ENCODE results near the gene SPTBN4. TPM values are rescaled to one million over a fixed set of nuclear protein-coding genes. Genes with fewer than 3 reads are reported as not detected.

SPTBN4 gene
- total RNA-seq, 2 experiments from 2014 or later = 1.3 to 2.3 TPM

- ChIA-PET CTCF (interaction anchor here (1.2 kb wide), 1 partner anchor 18 kb away, joined by 3 read pairs; no protein-coding TSS in a partner anchor), POLR2A (no interaction called here)
- H3K27ac Mint-ChIP-seq = no peak overlapping the region
- TF ChIP-seq, protein P1, sequence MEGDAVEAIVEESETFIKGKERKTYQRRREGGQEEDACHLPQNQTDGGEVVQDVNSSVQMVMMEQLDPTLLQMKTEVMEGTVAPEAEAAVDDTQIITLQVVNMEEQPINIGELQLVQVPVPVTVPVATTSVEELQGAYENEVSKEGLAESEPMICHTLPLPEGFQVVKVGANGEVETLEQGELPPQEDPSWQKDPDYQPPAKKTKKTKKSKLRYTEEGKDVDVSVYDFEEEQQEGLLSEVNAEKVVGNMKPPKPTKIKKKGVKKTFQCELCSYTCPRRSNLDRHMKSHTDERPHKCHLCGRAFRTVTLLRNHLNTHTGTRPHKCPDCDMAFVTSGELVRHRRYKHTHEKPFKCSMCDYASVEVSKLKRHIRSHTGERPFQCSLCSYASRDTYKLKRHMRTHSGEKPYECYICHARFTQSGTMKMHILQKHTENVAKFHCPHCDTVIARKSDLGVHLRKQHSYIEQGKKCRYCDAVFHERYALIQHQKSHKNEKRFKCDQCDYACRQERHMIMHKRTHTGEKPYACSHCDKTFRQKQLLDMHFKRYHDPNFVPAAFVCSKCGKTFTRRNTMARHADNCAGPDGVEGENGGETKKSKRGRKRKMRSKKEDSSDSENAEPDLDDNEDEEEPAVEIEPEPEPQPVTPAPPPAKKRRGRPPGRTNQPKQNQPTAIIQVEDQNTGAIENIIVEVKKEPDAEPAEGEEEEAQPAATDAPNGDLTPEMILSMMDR (IDR thresholded peaks at IDR 0.05) = no peak
- no peaks in the 10 kb centered on the region for H3K9me3 Mint-ChIP-seq
- H3K4me1 Mint-ChIP-seq (ENCODE audit: low read depth) = peaks cover 8% of the 10 kb centered on the region
- H3K27me3 Mint-ChIP-seq = peaks cover 37% of the 10 kb centered on the region
- ATAC-seq = no peak
- intact Hi-C loops (cut with micrococcal nuclease) = no loop called here
- H3K36me3 Mint-ChIP-seq (ENCODE audit: low read depth) = no peaks in the 10 kb centered on the region
- no peak for DNase-seq
- no peak overlapping the region for H3K4me3 Mint-ChIP-seq
Measured at GRCh38 chr19:40567040-40567749, 100.4 kb downstream of the SPTBN4 start.

DNA sequence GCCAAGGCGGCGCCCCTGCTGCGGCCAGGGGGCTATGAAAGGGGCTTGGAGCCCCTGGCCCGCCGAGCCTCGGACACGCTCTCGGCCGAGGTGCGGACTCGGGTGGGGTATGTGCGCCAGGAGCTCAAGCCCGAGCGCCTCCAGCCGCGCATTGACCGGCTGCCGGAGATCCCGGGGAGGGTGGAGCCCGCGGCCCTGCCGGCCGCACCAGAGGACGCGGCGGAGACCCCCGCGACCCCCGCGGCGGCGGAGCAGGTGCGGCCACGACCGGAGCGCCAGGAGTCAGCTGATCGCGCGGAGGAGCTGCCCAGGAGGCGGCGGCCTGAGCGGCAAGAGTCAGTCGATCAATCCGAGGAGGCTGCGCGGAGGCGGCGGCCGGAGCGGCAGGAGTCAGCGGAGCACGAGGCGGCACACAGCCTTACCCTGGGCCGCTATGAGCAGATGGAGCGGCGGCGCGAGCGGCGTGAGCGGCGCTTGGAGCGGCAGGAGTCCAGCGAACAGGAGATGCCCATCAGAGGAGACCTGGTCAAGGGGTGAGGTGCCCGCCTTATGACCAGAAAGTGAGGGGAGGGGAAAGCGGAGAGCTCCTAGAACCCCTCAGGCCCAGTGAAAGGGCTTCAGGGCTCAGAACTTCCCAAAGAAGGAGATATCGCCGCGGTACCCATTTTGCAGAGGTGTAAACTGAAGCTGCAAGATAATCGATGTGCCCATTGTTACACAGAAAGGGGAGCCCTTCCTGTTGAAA is 101.1 kb downstream of the SPTBN4 start:
- Mint-ChIP-seq H3K4me1 (ENCODE audit: low read depth) (peaks cover 8% of the 10 kb centered on the region), H3K36me3 (ENCODE audit: low read depth) (no peaks in the 10 kb centered on the region), H3K9me3 (no peaks in the 10 kb centered on the region), H3K27me3 (peaks cover 37% of the 10 kb centered on the region), H3K27ac (no peak overlapping the region), H3K4me3 (no peak overlapping the region)
- TF ChIP-seq, protein P1 (IDR thresholded peaks at IDR 0.05) = no peak
- ChIA-PET POLR2A (no interaction called here), CTCF (interaction anchor here (1.0 to 1.2 kb wide), 2 partner anchors 19 to 30 kb away, joined by 3 read pairs; no protein-coding TSS in a partner anchor)
- intact Hi-C loops (cut with micrococcal nuclease) = no loop called here
- ATAC-seq (no peak), DNase-seq (no peak)

GRCh38 chr19:40570313-40571004 is 103.7 kb downstream of the SPTBN4 start:
- Mint-ChIP-seq H3K4me3 (peak overlapping the region; percentile 48), H3K36me3 (ENCODE audit: low read depth) (no peaks in the 10 kb centered on the region), H3K27ac (peak overlapping the region; percentile 51), H3K27me3 (peaks cover 28% of the 10 kb centered on the region), H3K9me3 (no peaks in the 10 kb centered on the region), H3K4me1 (ENCODE audit: low read depth) (peaks cover 10% of the 10 kb centered on the region)
- TF ChIP-seq, protein P1 (IDR thresholded peaks at IDR 0.05) = no peak
- ChIA-PET POLR2A (interaction anchor here (1.2 to 1.5 kb wide), 3 partner anchors 11 to 34 kb away, joined by 4 to 7 read pairs (median 4); no protein-coding TSS in a partner anchor), CTCF (interaction anchor here (1.0 to 2.7 kb wide), 16 partner anchors 9 to 431 kb away, joined by 3 to 19 read pairs (median 4); no protein-coding TSS in a partner anchor)
- intact Hi-C loops (cut with micrococcal nuclease) = no loop called here
- ATAC-seq = peak; percentile 96
- DNase-seq = peak; percentile 98

DNA sequence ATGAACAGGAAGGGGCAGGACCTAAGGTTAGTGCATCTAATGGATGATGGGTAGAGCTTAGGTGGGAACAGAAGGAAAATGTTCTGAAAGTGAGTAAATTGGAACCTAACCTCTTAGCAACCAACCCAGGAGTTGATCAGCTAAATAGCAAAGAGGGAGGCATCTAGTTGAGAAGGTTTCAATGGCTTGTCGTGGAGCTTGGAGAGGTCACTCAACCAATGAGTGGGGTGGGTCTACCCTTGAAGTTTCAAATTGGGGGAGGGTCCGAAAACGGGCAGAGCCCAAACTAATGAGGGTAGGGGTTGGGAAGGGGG is 104.2 kb downstream of the SPTBN4 start:
- no peak for ATAC-seq
- H3K4me3 Mint-ChIP-seq = peak overlapping the region; percentile 48
- TF ChIP-seq, protein P1 (IDR thresholded peaks at IDR 0.05) = no peak
- no peak for DNase-seq
- peak overlapping the region; percentile 27 for H3K27ac Mint-ChIP-seq
- POLR2A ChIA-PET = interaction anchor here (0.9 to 1.5 kb wide), 3 partner anchors 12 to 128 kb away, joined by 4 to 7 read pairs (median 4); no protein-coding TSS in a partner anchor
- CTCF ChIA-PET = interaction anchor here (1.0 to 2.7 kb wide), 16 partner anchors 9 to 431 kb away, joined by 3 to 19 read pairs (median 4); no protein-coding TSS in a partner anchor
- H3K9me3 Mint-ChIP-seq = no peaks in the 10 kb centered on the region
- H3K27me3 Mint-ChIP-seq = peaks cover 25% of the 10 kb centered on the region
- intact Hi-C loops (cut with micrococcal nuclease) = no loop called here
- H3K36me3 Mint-ChIP-seq (ENCODE audit: low read depth) = no peaks in the 10 kb centered on the region
- peaks cover 11% of the 10 kb centered on the region for H3K4me1 Mint-ChIP-seq (ENCODE audit: low read depth)

Measured in activated CD8-positive, alpha-beta T cell treated with anti-CD3 and anti-CD28 coated beads for 36 hours (primary cell).